Neural cell (in vitro differentiated cells): ENCODE measurements around the gene C11orf97. TPM values are rescaled to one million over a fixed set of nuclear protein-coding genes. Genes with fewer than 3 reads are reported as not detected.

Experiments
- H2AFZ ChIP-seq: fragments of 200-600, 300-800 bp; sonication (generic), shearing (Covaris generic); 2 replicates; pipeline ENCODE4 v1.6.0; 2014; ENCODE audit warnings: low read depth, mild to moderate bottlenecking, antibody characterized with exemption, low read length, moderate library complexity
- H3F3A ChIP-seq: fragments of 200-600 bp; shearing (Covaris generic); 2 replicates; pipeline ENCODE4 v1.6.1; 2016; ENCODE audit warnings: mild to moderate bottlenecking, moderate library complexity, mixed read lengths, antibody characterized with exemption, low read length; ENCODE audit not compliant: insufficient read depth, poor library complexity, severe bottlenecking
- H3K27ac ChIP-seq: fragments of 200-600, 300-800 bp; sonication (generic), shearing (Covaris generic); 2 replicates; pipeline ENCODE4 v1.5.1; 2014; ENCODE audit warnings: mild to moderate bottlenecking, low read length, moderate library complexity
- H3K27me3 ChIP-seq: fragments of 300-800, 200-600 bp; sonication (generic), shearing (Covaris generic); 2 replicates; pipeline ENCODE4 v1.6.0; 2014; ENCODE audit warnings: mild to moderate bottlenecking, low read depth, low read length, moderate library complexity; ENCODE audit not compliant: insufficient read depth
- H3K36me3 ChIP-seq: fragments of 300-800, 200-600 bp; sonication (generic), shearing (Covaris generic); 2 replicates; pipeline ENCODE4 v1.5.1; 2014; ENCODE audit warnings: mild to moderate bottlenecking, antibody characterized with exemption, low read length, moderate library complexity; ENCODE audit not compliant: insufficient read depth
- H3K4me2 ChIP-seq: fragments of 300-800, 200-600 bp; sonication (generic), shearing (Covaris generic); 2 replicates; pipeline ENCODE4 v1.6.0; 2014; ENCODE audit warnings: mild to moderate bottlenecking, low read length
- H3K4me3 ChIP-seq: fragments of 300-800, 200-600 bp; sonication (generic), shearing (Covaris generic); 2 replicates; pipeline ENCODE4 v1.5.1; 2014; ENCODE audit warnings: mild to moderate bottlenecking, low read length, moderate library complexity
- H3K79me2 ChIP-seq: fragments of 200-600 bp; shearing (Covaris generic); replicated peaks from 2 replicates; pipeline ENCODE4 v1.6.0; 2014; ENCODE audit warnings: mild to moderate bottlenecking, low read length, moderate library complexity; ENCODE audit not compliant: insufficient read depth
- H3K9ac ChIP-seq: fragments of 300-800, 200-600 bp; sonication (generic), shearing (Covaris generic); 2 replicates; pipeline ENCODE4 v1.6.1; 2016; ENCODE audit warnings: mild to moderate bottlenecking, low read length, mixed read lengths
- H3K9me2 ChIP-seq: fragments of 200-600 bp; shearing (Covaris generic); 2 replicates; pipeline ENCODE4 v1.6.1; 2016; ENCODE audit warnings: mild to moderate bottlenecking, low read length, mixed read lengths; ENCODE audit not compliant: insufficient read depth
- H3K9me3 ChIP-seq: fragments of 200-600, 300-800 bp; sonication (generic), shearing (Covaris generic); 2 replicates; pipeline ENCODE4 v1.6.1; 2016; ENCODE audit warnings: mild to moderate bottlenecking, mixed run types, low read length, moderate library complexity, mixed read lengths
- H4K20me1 ChIP-seq: fragments of 200-600 bp; shearing (Covaris generic); 2 replicates; pipeline ENCODE4 v1.6.1; 2016; ENCODE audit warnings: mild to moderate bottlenecking, mixed run types; ENCODE audit not compliant: insufficient read depth
- EP300 ChIP-seq: fragments of 450-650 bp; conservative IDR thresholded peaks from 2 replicates; pipeline ENCODE4 v1.6.1; 2014; ENCODE audit warnings: antibody characterized with exemption, mild to moderate bottlenecking, moderate library complexity; ENCODE audit not compliant: poor library complexity, severe bottlenecking
- EZH2 ChIP-seq: fragments of 200-600, 300-800 bp; shearing (Covaris generic), sonication (generic); IDR thresholded peaks from 2 replicates; pipeline ENCODE4 v1.6.1; 2014; ENCODE audit warnings: antibody characterized with exemption, low read length, borderline replicate concordance, mild to moderate bottlenecking; ENCODE audit not compliant: insufficient read depth, poor library complexity, severe bottlenecking
- MXI1 ChIP-seq: fragments of 450-650 bp; conservative IDR thresholded peaks from 2 replicates; pipeline ENCODE4 v1.6.1; 2014; ENCODE audit warnings: antibody characterized with exemption, mild to moderate bottlenecking; ENCODE audit not compliant: poor library complexity, severe bottlenecking
- POLR2AphosphoS5 ChIP-seq: IDR thresholded peaks from 2 replicates; pipeline ENCODE4 v1.6.1; 2012
- RAD21 ChIP-seq: fragments of 450-650 bp; conservative IDR thresholded peaks from 2 replicates; pipeline ENCODE4 v1.6.1; 2014; ENCODE audit warnings: antibody characterized with exemption, mild to moderate bottlenecking, moderate library complexity
- SMC3 ChIP-seq: fragments of 450-650 bp; conservative IDR thresholded peaks from 2 replicates; pipeline ENCODE4 v1.6.1; 2014; ENCODE audit warnings: antibody characterized with exemption, mild to moderate bottlenecking, moderate library complexity; ENCODE audit not compliant: poor library complexity
- TAF1 ChIP-seq: IDR thresholded peaks from 2 replicates; pipeline ENCODE4 v1.6.1; 2012; ENCODE audit warnings: low read depth
- polyA plus RNA-seq: library from polyadenylated mRNA; depleted of rRNA; stranded (reverse); fragments of >200 nt; gene quantifications from 2 replicates; pipeline ENCODE4 v1.2.3, GENCODE V29; 2014
- TF ChIP-seq, protein P1 (sequence below): fragments of 450-650 bp; IDR thresholded peaks from 2 replicates; pipeline ENCODE4 v1.5.1; 2014; ENCODE audit warnings: antibody characterized with exemption, mild to moderate bottlenecking, moderate library complexity; ENCODE audit not compliant: poor library complexity, severe bottlenecking
- TF ChIP-seq, protein P2 (sequence below): IDR thresholded peaks from 2 replicates; pipeline ENCODE4 v1.6.1; 2012; ENCODE audit warnings: borderline replicate concordance

The C11orf97 gene
- polyA plus RNA-seq, 1 donor from 2014 or later: 0.47 TPM

- no peak for TF ChIP-seq POLR2AphosphoS5
- TF ChIP-seq TAF1: no peak
- TF ChIP-seq, protein P1, sequence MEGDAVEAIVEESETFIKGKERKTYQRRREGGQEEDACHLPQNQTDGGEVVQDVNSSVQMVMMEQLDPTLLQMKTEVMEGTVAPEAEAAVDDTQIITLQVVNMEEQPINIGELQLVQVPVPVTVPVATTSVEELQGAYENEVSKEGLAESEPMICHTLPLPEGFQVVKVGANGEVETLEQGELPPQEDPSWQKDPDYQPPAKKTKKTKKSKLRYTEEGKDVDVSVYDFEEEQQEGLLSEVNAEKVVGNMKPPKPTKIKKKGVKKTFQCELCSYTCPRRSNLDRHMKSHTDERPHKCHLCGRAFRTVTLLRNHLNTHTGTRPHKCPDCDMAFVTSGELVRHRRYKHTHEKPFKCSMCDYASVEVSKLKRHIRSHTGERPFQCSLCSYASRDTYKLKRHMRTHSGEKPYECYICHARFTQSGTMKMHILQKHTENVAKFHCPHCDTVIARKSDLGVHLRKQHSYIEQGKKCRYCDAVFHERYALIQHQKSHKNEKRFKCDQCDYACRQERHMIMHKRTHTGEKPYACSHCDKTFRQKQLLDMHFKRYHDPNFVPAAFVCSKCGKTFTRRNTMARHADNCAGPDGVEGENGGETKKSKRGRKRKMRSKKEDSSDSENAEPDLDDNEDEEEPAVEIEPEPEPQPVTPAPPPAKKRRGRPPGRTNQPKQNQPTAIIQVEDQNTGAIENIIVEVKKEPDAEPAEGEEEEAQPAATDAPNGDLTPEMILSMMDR: no peak
- TF ChIP-seq MXI1: no peak
- TF ChIP-seq SMC3: no peak
- TF ChIP-seq, protein P2, sequence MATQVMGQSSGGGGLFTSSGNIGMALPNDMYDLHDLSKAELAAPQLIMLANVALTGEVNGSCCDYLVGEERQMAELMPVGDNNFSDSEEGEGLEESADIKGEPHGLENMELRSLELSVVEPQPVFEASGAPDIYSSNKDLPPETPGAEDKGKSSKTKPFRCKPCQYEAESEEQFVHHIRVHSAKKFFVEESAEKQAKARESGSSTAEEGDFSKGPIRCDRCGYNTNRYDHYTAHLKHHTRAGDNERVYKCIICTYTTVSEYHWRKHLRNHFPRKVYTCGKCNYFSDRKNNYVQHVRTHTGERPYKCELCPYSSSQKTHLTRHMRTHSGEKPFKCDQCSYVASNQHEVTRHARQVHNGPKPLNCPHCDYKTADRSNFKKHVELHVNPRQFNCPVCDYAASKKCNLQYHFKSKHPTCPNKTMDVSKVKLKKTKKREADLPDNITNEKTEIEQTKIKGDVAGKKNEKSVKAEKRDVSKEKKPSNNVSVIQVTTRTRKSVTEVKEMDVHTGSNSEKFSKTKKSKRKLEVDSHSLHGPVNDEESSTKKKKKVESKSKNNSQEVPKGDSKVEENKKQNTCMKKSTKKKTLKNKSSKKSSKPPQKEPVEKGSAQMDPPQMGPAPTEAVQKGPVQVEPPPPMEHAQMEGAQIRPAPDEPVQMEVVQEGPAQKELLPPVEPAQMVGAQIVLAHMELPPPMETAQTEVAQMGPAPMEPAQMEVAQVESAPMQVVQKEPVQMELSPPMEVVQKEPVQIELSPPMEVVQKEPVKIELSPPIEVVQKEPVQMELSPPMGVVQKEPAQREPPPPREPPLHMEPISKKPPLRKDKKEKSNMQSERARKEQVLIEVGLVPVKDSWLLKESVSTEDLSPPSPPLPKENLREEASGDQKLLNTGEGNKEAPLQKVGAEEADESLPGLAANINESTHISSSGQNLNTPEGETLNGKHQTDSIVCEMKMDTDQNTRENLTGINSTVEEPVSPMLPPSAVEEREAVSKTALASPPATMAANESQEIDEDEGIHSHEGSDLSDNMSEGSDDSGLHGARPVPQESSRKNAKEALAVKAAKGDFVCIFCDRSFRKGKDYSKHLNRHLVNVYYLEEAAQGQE: no peak
- no peak for TF ChIP-seq EP300
- TF ChIP-seq RAD21: no peak
- no peak for TF ChIP-seq EZH2
- H2AFZ ChIP-seq: no peak overlapping the region
- H3K4me3 ChIP-seq: no peak overlapping the region
- no peaks in the 10 kb centered on the region for H3K9me3 ChIP-seq
- no peaks in the 10 kb centered on the region for H3K36me3 ChIP-seq
- H3K79me2 ChIP-seq: no peaks in the 10 kb centered on the region
- no peak overlapping the region for H3K4me2 ChIP-seq
- H3K27me3 ChIP-seq: no peaks in the 10 kb centered on the region
- no peak overlapping the region for H3K9ac ChIP-seq
- no peaks in the 10 kb centered on the region for H3F3A ChIP-seq
- H3K27ac ChIP-seq: no peak overlapping the region
- H3K9me2 ChIP-seq: no peaks in the 10 kb centered on the region
- no peaks in the 10 kb centered on the region for H4K20me1 ChIP-seq
Measured at GRCh38 chr11:94525546-94526324, 13.5 kb downstream of the C11orf97 start.

- Histone ChIP-seq H3K9ac (no peak overlapping the region), H3K9me3 (no peaks in the 10 kb centered on the region), H3K27ac (no peak overlapping the region), H2AFZ (no peak overlapping the region), H3K79me2 (no peaks in the 10 kb centered on the region), H3F3A (no peaks in the 10 kb centered on the region), H3K36me3 (no peaks in the 10 kb centered on the region), H3K27me3 (no peaks in the 10 kb centered on the region), H3K9me2 (no peaks in the 10 kb centered on the region), H4K20me1 (no peaks in the 10 kb centered on the region), H3K4me2 (no peak overlapping the region), H3K4me3 (no peak overlapping the region)
- TF ChIP-seq, protein P2: no peak
- TF ChIP-seq, protein P1: no peak
- TF ChIP-seq RAD21 (no peak), EZH2 (no peak), POLR2AphosphoS5 (no peak), MXI1 (no peak), SMC3 (no peak), EP300 (no peak), TAF1 (no peak)
Measured at GRCh38 chr11:94526645-94527438, 14.6 kb downstream of the C11orf97 start.
